PC-3 (cell line): ENCODE data around the gene IGFALS. TPM values are rescaled to one million over a fixed set of nuclear protein-coding genes. Genes with fewer than 3 reads are reported as not detected.

Experiments
- ATAC-seq: fragments of 200-7000 bp; cut with Tn5 transposase; 2 replicates; pipeline ENCODE4 v1.9.1; 2020; ENCODE audit warnings: mild to moderate bottlenecking, moderate library complexity
- BruUV-seq: library from RNA; stranded (reverse); fragments of 400-500 nt; replicated peaks from 2 replicates; lab custom pipeline; 2021; lab: Mats Ljungman, UMichigan
- CTCF ChIA-PET: fragments of 300-600 bp; sonication (Branson Sonifier 250); formaldehyde crosslinking; loops from one replicate; lab custom pipeline; 2022; ENCODE audit warnings: antibody characterized with exemption; lab: Charles Lee
- POLR2A ChIA-PET: fragments of 300-600 bp; sonication (Branson Sonifier 250); formaldehyde crosslinking; loops from one replicate; lab custom pipeline; 2022; ENCODE audit warnings: antibody characterized with exemption; ENCODE audit not compliant: unreplicated experiment; lab: Charles Lee
- DNase-seq: peaks from one replicate; pipeline ENCODE4 v3.0.0-alpha.2; 2015
- H2AFZ ChIP-seq: fragments of 300-600 bp; sonication (generic); 2 replicates; pipeline ENCODE4 v1.6.0; 2016; ENCODE audit warnings: antibody characterized with exemption, low read length
- H3F3A ChIP-seq: fragments of 300-600 bp; sonication (generic); one replicate; pipeline ENCODE4 v1.6.0; 2017; ENCODE audit warnings: antibody characterized with exemption, low read length, control low read depth, mild to moderate bottlenecking; ENCODE audit not compliant: unreplicated experiment
- H3K27ac ChIP-seq: fragments of 300-600 bp; sonication (generic); 2 replicates; pipeline ENCODE4 v1.5.1; 2016; ENCODE audit warnings: mild to moderate bottlenecking, low read length
- H3K27me3 ChIP-seq: fragments of 300-600 bp; sonication (generic); 2 replicates; pipeline ENCODE4 v1.6.1; 2016; ENCODE audit warnings: low read length, mixed read lengths
- H3K36me3 ChIP-seq: fragments of 300-600 bp; sonication (generic); 2 replicates; pipeline ENCODE4 v1.6.1; 2016; ENCODE audit warnings: low read depth, mixed run types, low read length, mixed read lengths
- H3K4me1 ChIP-seq: fragments of 300-600 bp; sonication (generic); 2 replicates; pipeline ENCODE4 v1.5.1; 2016; ENCODE audit warnings: low read length; ENCODE audit not compliant: insufficient read depth
- H3K4me2 ChIP-seq: fragments of 300-600 bp; sonication (generic); 2 replicates; pipeline ENCODE4 v1.6.0; 2016; ENCODE audit warnings: low read length
- H3K4me3 ChIP-seq: fragments of 300-600 bp; sonication (generic); 2 replicates; pipeline ENCODE4 v1.5.1; 2016; ENCODE audit warnings: mild to moderate bottlenecking, low read length, mixed read lengths
- H3K79me2 ChIP-seq: fragments of 300-600 bp; sonication (generic); 2 replicates; pipeline ENCODE4 v1.6.1; 2017; ENCODE audit warnings: low read length, mixed read lengths
- H3K9ac ChIP-seq: fragments of 300-600 bp; sonication (generic); 2 replicates; pipeline ENCODE4 v1.6.0; 2016; ENCODE audit warnings: mild to moderate bottlenecking, low read length
- H3K9me2 ChIP-seq: fragments of 300-600 bp; sonication (generic); replicated peaks from 2 replicates; pipeline ENCODE4 v1.6.1; 2016; ENCODE audit warnings: mixed run types, low read length, mixed read lengths
- H3K9me3 ChIP-seq: fragments of 300-600 bp; sonication (generic); 2 replicates; pipeline ENCODE4 v1.6.1; 2016; ENCODE audit warnings: low read length, mixed read lengths
- H4K20me1 ChIP-seq: fragments of 300-600 bp; sonication (generic); 2 replicates; pipeline ENCODE4 v1.6.1; 2016; ENCODE audit warnings: low read length, mixed read lengths
- CTCF ChIP-seq: fragments of 300-600 bp; sonication (generic); conservative IDR thresholded peaks from 2 replicates; pipeline ENCODE4 v1.5.1; 2017; ENCODE audit warnings: antibody characterized with exemption, low read depth, mild to moderate bottlenecking, low read length
- EZH2 ChIP-seq: fragments of 300-600 bp; sonication (generic); IDR thresholded peaks from one replicate; pipeline ENCODE4 v1.6.1; 2017; ENCODE audit warnings: antibody characterized with exemption, mild to moderate bottlenecking, low read length; ENCODE audit not compliant: unreplicated experiment
- EZH2phosphoT487 ChIP-seq: fragments of 300-600 bp; sonication (generic); IDR thresholded peaks from 2 replicates; pipeline ENCODE4 v1.6.1; 2018; ENCODE audit warnings: mild to moderate bottlenecking, antibody characterized with exemption, low read length, borderline replicate concordance
- intact Hi-C: fragments of 100-400 bp; cut with micrococcal nuclease; formaldehyde crosslinking; loops from 2 replicates; pipeline ENCODE4 v1.9.0; 2023
- total RNA-seq: library from RNA; depleted of rRNA; stranded (reverse); fragments of >200 nt; gene quantifications from 2 replicates; pipeline ENCODE4 v1.2.3, GENCODE V29; 2014

IGFALS gene
- total RNA-seq, 1 experiment from 2014 or later: not detected

- H3K4me3 ChIP-seq: no peak overlapping the region
- H3K27me3 ChIP-seq: no peaks in the 10 kb centered on the region
- H4K20me1 ChIP-seq: peaks cover 3% of the 10 kb centered on the region; the same call in 1 of the 2 replicates
- H3K36me3 ChIP-seq: no peaks in the 10 kb centered on the region
- TF ChIP-seq EZH2phosphoT487 (no peak), CTCF (no peak), EZH2 (no peak)
- H3K4me2 ChIP-seq: no peak overlapping the region
- ChIA-PET CTCF (no interaction called here), POLR2A (no interaction called here)
- no peaks in the 10 kb centered on the region for H3K9me3 ChIP-seq
- H3K4me1 ChIP-seq: peaks cover 20% of the 10 kb centered on the region; the same call in 1 of the 2 replicates
- no peak overlapping the region for H3K27ac ChIP-seq
- H3K9ac ChIP-seq: no peak overlapping the region
- DNase-seq (no peak), ATAC-seq (no peak)
- H3F3A ChIP-seq: no peaks in the 10 kb centered on the region
- no TSS peak for BruUV-seq
- intact Hi-C loops: no loop called here
- peaks cover 42% of the 10 kb centered on the region for H3K79me2 ChIP-seq
- H2AFZ ChIP-seq: no peak overlapping the region
- no peaks in the 10 kb centered on the region for H3K9me2 ChIP-seq
Measured at GRCh38 chr16:1776991-1777374, 16.5 kb downstream of the IGFALS start.

- Histone ChIP-seq H3K4me1 (peaks cover 23% of the 10 kb centered on the region; the same call in 1 of the 2 replicates), H3K4me2 (no peak overlapping the region), H3K9me3 (no peaks in the 10 kb centered on the region), H3K27ac (no peak overlapping the region), H3K79me2 (peaks cover 43% of the 10 kb centered on the region), H3F3A (no peaks in the 10 kb centered on the region), H3K27me3 (no peaks in the 10 kb centered on the region), H4K20me1 (peaks cover 3% of the 10 kb centered on the region; the same call in 1 of the 2 replicates), H2AFZ (no peak overlapping the region), H3K4me3 (no peak overlapping the region), H3K9me2 (no peaks in the 10 kb centered on the region), H3K36me3 (no peaks in the 10 kb centered on the region), H3K9ac (no peak overlapping the region)
- no TSS peak for BruUV-seq
- CTCF ChIA-PET: no interaction called here
- DNase-seq: no peak
- ATAC-seq: no peak
- TF ChIP-seq EZH2phosphoT487 (no peak), CTCF (no peak), EZH2 (no peak)
- POLR2A ChIA-PET: no interaction called here
- intact Hi-C loops: no loop called here
Measured at GRCh38 chr16:1776672-1776955, 16.9 kb downstream of the IGFALS start.

- peaks cover 37% of the 10 kb centered on the region for H3K79me2 ChIP-seq
- TF ChIP-seq EZH2 (no peak), EZH2phosphoT487 (no peak), CTCF (no peak)
- intact Hi-C loops: no loop called here
Measured at GRCh38 chr16:1775846-1776671, 17.4 kb downstream of the IGFALS start.

More at GRCh38 chr16:1775846-1776671, 17.4 kb downstream of the IGFALS start:
- H3K36me3 ChIP-seq: no peaks in the 10 kb centered on the region
- ATAC-seq (no peak), DNase-seq (no peak)
- ChIA-PET POLR2A (no interaction called here), CTCF (no interaction called here)
- H3K4me1 ChIP-seq: peaks cover 19% of the 10 kb centered on the region; the same call in 1 of the 2 replicates
- no peak overlapping the region for H2AFZ ChIP-seq
- H3K4me2 ChIP-seq: no peak overlapping the region
- H3K9me2 ChIP-seq: no peaks in the 10 kb centered on the region
- no peaks in the 10 kb centered on the region for H3K27me3 ChIP-seq
- BruUV-seq: no TSS peak
- H4K20me1 ChIP-seq: peaks cover 3% of the 10 kb centered on the region; the same call in 1 of the 2 replicates
- H3K9ac ChIP-seq: no peak overlapping the region
- H3K9me3 ChIP-seq: no peaks in the 10 kb centered on the region
- no peaks in the 10 kb centered on the region for H3F3A ChIP-seq
- no peak overlapping the region for H3K27ac ChIP-seq
- no peak overlapping the region for H3K4me3 ChIP-seq
